Loucy (cell line): Measurements from ENCODE around the gene CEACAM21.

ENCODE experiments used
- H2AFZ ChIP-seq: fragments of 200-600 bp; sonication (generic); 2 replicates; pipeline ENCODE4 v1.6.0; 2016; ENCODE audit warnings: antibody characterized with exemption, mild to moderate bottlenecking, low read length, moderate library complexity
- H3F3A ChIP-seq: fragments of 200-600 bp; 2 replicates; pipeline ENCODE4 v1.6.0; 2016; ENCODE audit warnings: antibody characterized with exemption, low read depth, mild to moderate bottlenecking
- H3K27me3 ChIP-seq: fragments of 200-600 bp; sonication (generic); 2 replicates; pipeline ENCODE4 v1.6.1; 2014; ENCODE audit warnings: low read length, mild to moderate bottlenecking; ENCODE audit not compliant: insufficient read depth, poor library complexity, severe bottlenecking
- H3K36me3 ChIP-seq: fragments of 200-600 bp; sonication (generic); 2 replicates; pipeline ENCODE4 v1.6.1; 2016; ENCODE audit warnings: low read length; ENCODE audit not compliant: insufficient read depth
- H3K4me1 ChIP-seq: fragments of 200-600 bp; sonication (generic); 2 replicates; pipeline ENCODE4 v1.5.1; 2014; ENCODE audit warnings: low read length, mild to moderate bottlenecking; ENCODE audit not compliant: insufficient read depth, poor library complexity, severe bottlenecking
- H3K4me2 ChIP-seq: fragments of 200-600 bp; sonication (generic); 2 replicates; pipeline ENCODE4 v1.6.0; 2014; ENCODE audit warnings: antibody characterized with exemption, low read length, low read depth, mild to moderate bottlenecking; ENCODE audit not compliant: poor library complexity, severe bottlenecking
- H3K4me3 ChIP-seq: fragments of 200-600 bp; sonication (generic); 2 replicates; pipeline ENCODE4 v1.5.1; 2014; ENCODE audit warnings: low read length, mild to moderate bottlenecking, mixed read lengths; ENCODE audit not compliant: poor library complexity, severe bottlenecking
- H3K79me2 ChIP-seq: fragments of 200-600 bp; sonication (generic); 2 replicates; pipeline ENCODE4 v1.6.1; 2014; ENCODE audit warnings: low read length; ENCODE audit not compliant: insufficient read depth
- H3K9ac ChIP-seq: fragments of 200-600 bp; sonication (generic); 2 replicates; pipeline ENCODE4 v1.6.0; 2014; ENCODE audit warnings: mild to moderate bottlenecking, low read depth, low read length, moderate library complexity; ENCODE audit not compliant: poor library complexity, severe bottlenecking
- H3K9me2 ChIP-seq: fragments of 200-600 bp; sonication (generic); replicated peaks from 2 replicates; pipeline ENCODE4 v1.6.1; 2016; ENCODE audit warnings: low read depth, low read length, mixed read lengths
- H3K9me3 ChIP-seq: fragments of 200-600 bp; sonication (generic); 2 replicates; pipeline ENCODE4 v1.6.1; 2014; ENCODE audit warnings: mild to moderate bottlenecking, antibody characterized with exemption, low read length, low read depth; ENCODE audit not compliant: insufficient read depth
- H4K20me1 ChIP-seq: fragments of 200-600 bp; sonication (generic); 2 replicates; pipeline ENCODE4 v1.6.0; 2014; ENCODE audit warnings: antibody characterized with exemption, low read length, mild to moderate bottlenecking; ENCODE audit not compliant: insufficient read depth, poor library complexity, severe bottlenecking
- CTCF ChIP-seq: fragments of 200-600 bp; sonication (generic); conservative IDR thresholded peaks from 2 replicates; pipeline ENCODE4 v1.5.1; 2014; ENCODE audit warnings: mild to moderate bottlenecking, antibody characterized with exemption, low read length
- EZH2phosphoT487 ChIP-seq: fragments of 200-600 bp; IDR thresholded peaks from 2 replicates; pipeline ENCODE4 v1.6.1; 2018; ENCODE audit warnings: antibody characterized with exemption, mild to moderate bottlenecking, moderate library complexity, borderline replicate concordance

The CEACAM21 gene

GRCh38 chr19:41624937-41625336 lies 49.0 kb downstream of the CEACAM21 start:
- Histone ChIP-seq H3K4me3 (no peak overlapping the region), H3K4me2 (no peak overlapping the region), H2AFZ (no peak overlapping the region), H3K36me3 (no peaks in the 10 kb centered on the region), H3F3A (no peaks in the 10 kb centered on the region), H3K79me2 (no peaks in the 10 kb centered on the region), H4K20me1 (no peaks in the 10 kb centered on the region), H3K9me2 (no peaks in the 10 kb centered on the region), H3K27me3 (no peaks in the 10 kb centered on the region), H3K9ac (no peak overlapping the region), H3K9me3 (no peaks in the 10 kb centered on the region), H3K4me1 (no peaks in the 10 kb centered on the region)
- TF ChIP-seq CTCF: no peak
- TF ChIP-seq EZH2phosphoT487: no peak

- Histone ChIP-seq H3K9me3 (0 out of 2 replicates have a peak, but pooled peaks cover 4% of the 10 kb centered on the region), H3K4me1 (no peaks in the 10 kb centered on the region), H3K79me2 (no peaks in the 10 kb centered on the region), H2AFZ (no peak overlapping the region), H3K27me3 (no peaks in the 10 kb centered on the region), H3K4me2 (no peak overlapping the region), H4K20me1 (no peaks in the 10 kb centered on the region), H3K4me3 (no peak overlapping the region), H3K9ac (no peak overlapping the region), H3K36me3 (no peaks in the 10 kb centered on the region), H3F3A (no peaks in the 10 kb centered on the region), H3K9me2 (no peaks in the 10 kb centered on the region)
- TF ChIP-seq EZH2phosphoT487: no peak
- no peak for TF ChIP-seq CTCF
These were observed 50.3 kb downstream of the CEACAM21 start for GRCh38 chr19:41626278-41626677.

- Histone ChIP-seq H2AFZ (no peak within 1 kb of the TSS), H3K4me1 (no peaks in the 10 kb centered on the region), H3K4me3 (no peak within 1 kb of the TSS), H3K36me3 (no peaks in the 10 kb centered on the region), H3K4me2 (no peak within 1 kb of the TSS), H3K79me2 (no peaks in the 10 kb centered on the region), H3K27me3 (no peaks in the 10 kb centered on the region), H3K9ac (no peak within 1 kb of the TSS), H3F3A (no peaks in the 10 kb centered on the region), H4K20me1 (no peaks in the 10 kb centered on the region), H3K9me3 (0 out of 2 replicates have a peak, but pooled peaks cover 4% of the 10 kb centered on the region), H3K9me2 (no peaks in the 10 kb centered on the region)
- TF ChIP-seq CTCF: no peak
- TF ChIP-seq EZH2phosphoT487: no peak
These were observed 50.9 kb downstream of the CEACAM21 start, which contains the start of gene CEACAM4 for GRCh38 chr19:41626877-41627276. TSS of gene CEACAM4 (minus strand) at chr19:41627074. CDS start at chr19:41626963, 111 bp downstream.
